Measurements from ENCODE around the gene NUDT17. TPM values are rescaled to one million over a fixed set of nuclear protein-coding genes. Genes with fewer than 3 reads are reported as not detected.
"Not testable (repeated sequence)": the region's sequence is repeated elsewhere in the genome, so short reads cannot be mapped to it uniquely, and the experiment has no call there.

NUDT17 gene
- total RNA-seq, 1 donor from 2014 or later, result 7.3 TPM

DNA sequence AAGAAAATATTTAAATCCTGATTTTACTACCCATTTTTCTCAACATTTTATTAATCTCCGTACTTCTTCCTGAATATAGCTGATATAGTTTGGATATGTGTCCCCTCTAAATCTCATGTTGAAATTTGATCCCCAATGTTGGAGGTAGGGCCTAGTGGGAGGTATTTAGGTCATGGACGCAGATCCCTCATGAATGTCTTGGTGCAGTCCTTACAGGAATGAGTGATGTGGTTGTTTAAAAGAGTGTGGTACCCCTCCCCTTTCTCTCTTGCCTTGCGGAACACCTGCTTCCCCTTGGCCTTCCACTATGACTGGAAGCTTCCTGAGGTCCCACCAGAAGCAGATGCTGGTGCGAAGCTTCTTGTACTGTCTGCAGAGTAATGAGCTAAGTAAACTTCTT lies 39.0 kb upstream of the NUDT17 start:
- Mint-ChIP-seq H3K27ac (ENCODE audit: unreplicated experiment) (no peak overlapping the region), H3K9me3 (ENCODE audit: low read depth) (no peaks in the 10 kb centered on the region), H3K4me1 (ENCODE audit: low read depth) (peaks cover 44% of the 10 kb centered on the region), H3K36me3 (ENCODE audit: low read depth) (peaks cover 2% of the 10 kb centered on the region), H3K27me3 (ENCODE audit: low read depth) (no peaks in the 10 kb centered on the region), H3K4me3 (ENCODE audit: unreplicated experiment) (no peak overlapping the region)
- DNase-seq (ENCODE audit: low spot score), result no peak
- TF ChIP-seq, protein P1, sequence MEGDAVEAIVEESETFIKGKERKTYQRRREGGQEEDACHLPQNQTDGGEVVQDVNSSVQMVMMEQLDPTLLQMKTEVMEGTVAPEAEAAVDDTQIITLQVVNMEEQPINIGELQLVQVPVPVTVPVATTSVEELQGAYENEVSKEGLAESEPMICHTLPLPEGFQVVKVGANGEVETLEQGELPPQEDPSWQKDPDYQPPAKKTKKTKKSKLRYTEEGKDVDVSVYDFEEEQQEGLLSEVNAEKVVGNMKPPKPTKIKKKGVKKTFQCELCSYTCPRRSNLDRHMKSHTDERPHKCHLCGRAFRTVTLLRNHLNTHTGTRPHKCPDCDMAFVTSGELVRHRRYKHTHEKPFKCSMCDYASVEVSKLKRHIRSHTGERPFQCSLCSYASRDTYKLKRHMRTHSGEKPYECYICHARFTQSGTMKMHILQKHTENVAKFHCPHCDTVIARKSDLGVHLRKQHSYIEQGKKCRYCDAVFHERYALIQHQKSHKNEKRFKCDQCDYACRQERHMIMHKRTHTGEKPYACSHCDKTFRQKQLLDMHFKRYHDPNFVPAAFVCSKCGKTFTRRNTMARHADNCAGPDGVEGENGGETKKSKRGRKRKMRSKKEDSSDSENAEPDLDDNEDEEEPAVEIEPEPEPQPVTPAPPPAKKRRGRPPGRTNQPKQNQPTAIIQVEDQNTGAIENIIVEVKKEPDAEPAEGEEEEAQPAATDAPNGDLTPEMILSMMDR (IDR thresholded peaks at IDR 0.05), result no peak

DNA sequence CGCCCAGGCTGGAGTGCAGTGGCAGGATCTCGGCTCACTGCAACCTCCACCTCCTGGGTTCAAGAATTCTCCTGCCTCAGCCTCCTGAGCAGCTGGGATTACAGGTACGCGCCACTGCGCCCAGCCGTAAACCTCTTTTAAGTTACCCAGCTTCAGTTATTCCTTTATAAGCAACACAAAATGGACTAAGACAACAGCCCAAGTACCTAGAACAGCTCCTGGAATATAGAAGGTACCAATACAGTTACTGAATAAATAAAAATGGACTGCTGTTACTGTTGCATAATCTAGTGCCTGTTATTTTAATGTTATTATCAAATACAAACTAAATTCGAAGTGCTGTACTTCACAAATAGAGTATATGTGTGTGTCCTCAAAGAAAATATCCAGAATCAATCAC lies 38.6 kb upstream of the NUDT17 start:
- no peaks in the 10 kb centered on the region for H3K27me3 Mint-ChIP-seq (ENCODE audit: low read depth)
- DNase-seq (ENCODE audit: low spot score), result no peak
- peaks cover 44% of the 10 kb centered on the region for H3K4me1 Mint-ChIP-seq (ENCODE audit: low read depth)
- H3K36me3 Mint-ChIP-seq (ENCODE audit: low read depth), result peaks cover 2% of the 10 kb centered on the region
- H3K27ac Mint-ChIP-seq (ENCODE audit: unreplicated experiment), result no peak overlapping the region
- H3K9me3 Mint-ChIP-seq (ENCODE audit: low read depth), result no peaks in the 10 kb centered on the region
- H3K4me3 Mint-ChIP-seq (ENCODE audit: unreplicated experiment), result no peak overlapping the region
- TF ChIP-seq, protein P1 (IDR thresholded peaks at IDR 0.05), result no peak

DNA sequence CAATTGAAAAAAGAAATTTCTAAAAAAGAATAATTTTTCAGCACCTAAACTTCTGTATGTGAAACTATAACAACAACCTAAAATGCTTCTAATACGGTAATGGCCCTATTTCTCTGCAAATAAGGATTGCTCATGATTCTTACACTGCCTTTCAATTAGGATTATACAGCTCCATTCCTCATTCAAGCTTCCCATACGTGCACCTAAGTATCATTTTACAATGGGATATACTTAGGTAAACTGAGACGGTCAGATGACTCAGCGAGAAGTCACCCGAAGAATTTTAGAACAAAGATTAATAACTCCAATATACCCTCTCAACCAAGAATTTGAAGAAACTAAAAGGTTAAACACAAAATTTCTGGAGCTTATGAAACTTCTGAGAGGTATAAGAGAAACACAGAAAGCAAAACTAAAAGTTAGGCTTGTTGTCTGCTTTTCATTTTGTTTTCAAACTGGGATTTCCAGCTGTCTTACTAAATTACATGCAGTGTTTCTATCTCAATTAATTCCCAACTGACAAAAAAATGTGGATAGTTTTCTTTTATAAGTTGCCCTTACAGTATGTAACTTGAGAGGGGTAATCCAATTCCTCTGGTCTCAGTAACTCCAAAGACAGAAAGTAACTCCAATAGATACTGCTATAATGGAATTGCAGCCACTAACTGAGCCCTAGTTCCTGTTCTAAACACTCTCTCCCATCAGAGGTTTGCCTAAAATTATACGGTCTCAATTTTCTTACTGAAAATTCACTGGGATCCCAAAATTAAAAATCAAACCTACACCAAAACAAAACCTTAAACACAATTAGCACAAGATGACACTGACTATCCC lies 32.2 kb upstream of the NUDT17 start:
- not testable (repeated sequence) for H3K36me3 Mint-ChIP-seq (ENCODE audit: low read depth); DNase-seq (ENCODE audit: low spot score); H3K9me3 Mint-ChIP-seq (ENCODE audit: low read depth); H3K4me1 Mint-ChIP-seq (ENCODE audit: low read depth); H3K4me3 Mint-ChIP-seq (ENCODE audit: unreplicated experiment); H3K27me3 Mint-ChIP-seq (ENCODE audit: low read depth); H3K27ac Mint-ChIP-seq (ENCODE audit: unreplicated experiment)

DNA sequence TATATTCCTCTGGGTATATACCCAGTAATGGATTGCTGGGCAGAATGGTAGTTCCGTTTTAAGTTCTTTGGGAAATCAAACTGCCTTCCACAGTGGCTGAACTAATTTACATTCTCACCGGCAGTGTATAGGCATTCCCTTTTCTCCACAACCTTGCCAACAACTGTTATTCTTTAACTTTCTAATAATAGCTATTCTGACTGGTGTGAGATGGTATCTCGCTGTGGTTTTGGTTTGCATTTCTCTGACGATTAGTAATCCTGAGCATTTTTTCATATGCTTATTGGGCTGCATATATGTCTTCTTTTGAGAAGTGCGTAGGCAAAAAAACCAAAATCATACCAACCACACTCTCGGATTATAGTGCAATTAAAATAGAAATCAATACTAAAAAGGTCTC lies 27.3 kb upstream of the NUDT17 start:
- H3K4me3 Mint-ChIP-seq (ENCODE audit: unreplicated experiment); H3K4me1 Mint-ChIP-seq (ENCODE audit: low read depth); H3K36me3 Mint-ChIP-seq (ENCODE audit: low read depth); H3K9me3 Mint-ChIP-seq (ENCODE audit: low read depth); H3K27me3 Mint-ChIP-seq (ENCODE audit: low read depth); DNase-seq (ENCODE audit: low spot score): not testable (repeated sequence)
- H3K27ac Mint-ChIP-seq (ENCODE audit: unreplicated experiment), result peak overlapping the region; percentile 45

DNA sequence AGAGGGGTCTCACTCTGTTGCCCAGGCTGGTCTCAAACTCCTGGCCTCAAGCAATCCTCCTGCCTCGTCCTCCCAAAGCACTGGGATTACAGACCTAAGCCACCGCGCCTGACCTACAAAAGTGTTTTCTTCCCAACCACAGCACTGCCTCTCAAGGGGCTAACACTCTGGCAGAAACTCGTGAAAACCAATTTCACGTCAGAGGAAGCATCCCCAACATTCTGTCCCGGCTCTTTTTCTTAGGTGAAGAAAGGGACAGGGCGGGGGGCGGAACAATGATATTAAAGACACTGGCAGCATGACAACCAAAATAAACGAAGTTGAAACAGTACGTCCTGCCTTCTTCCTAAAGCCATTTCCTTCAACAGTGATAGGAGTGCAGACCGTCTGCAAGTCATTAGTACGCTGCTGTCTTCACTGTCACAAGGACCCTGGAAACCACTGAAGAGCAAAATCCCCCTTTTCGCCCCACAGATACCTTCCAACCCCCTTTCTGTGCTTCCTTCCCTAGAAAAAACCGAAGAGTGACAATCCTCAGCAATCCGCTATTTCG lies 22.6 kb upstream of the NUDT17 start:
- peaks cover 11% of the 10 kb centered on the region for H3K36me3 Mint-ChIP-seq (ENCODE audit: low read depth)
- H3K4me3 Mint-ChIP-seq (ENCODE audit: unreplicated experiment), result peak overlapping the region; percentile 33
- not testable (repeated sequence) for H3K27me3 Mint-ChIP-seq (ENCODE audit: low read depth); H3K27ac Mint-ChIP-seq (ENCODE audit: unreplicated experiment); DNase-seq (ENCODE audit: low spot score); H3K9me3 Mint-ChIP-seq (ENCODE audit: low read depth)
- H3K4me1 Mint-ChIP-seq (ENCODE audit: low read depth), result peaks cover 25% of the 10 kb centered on the region

DNA sequence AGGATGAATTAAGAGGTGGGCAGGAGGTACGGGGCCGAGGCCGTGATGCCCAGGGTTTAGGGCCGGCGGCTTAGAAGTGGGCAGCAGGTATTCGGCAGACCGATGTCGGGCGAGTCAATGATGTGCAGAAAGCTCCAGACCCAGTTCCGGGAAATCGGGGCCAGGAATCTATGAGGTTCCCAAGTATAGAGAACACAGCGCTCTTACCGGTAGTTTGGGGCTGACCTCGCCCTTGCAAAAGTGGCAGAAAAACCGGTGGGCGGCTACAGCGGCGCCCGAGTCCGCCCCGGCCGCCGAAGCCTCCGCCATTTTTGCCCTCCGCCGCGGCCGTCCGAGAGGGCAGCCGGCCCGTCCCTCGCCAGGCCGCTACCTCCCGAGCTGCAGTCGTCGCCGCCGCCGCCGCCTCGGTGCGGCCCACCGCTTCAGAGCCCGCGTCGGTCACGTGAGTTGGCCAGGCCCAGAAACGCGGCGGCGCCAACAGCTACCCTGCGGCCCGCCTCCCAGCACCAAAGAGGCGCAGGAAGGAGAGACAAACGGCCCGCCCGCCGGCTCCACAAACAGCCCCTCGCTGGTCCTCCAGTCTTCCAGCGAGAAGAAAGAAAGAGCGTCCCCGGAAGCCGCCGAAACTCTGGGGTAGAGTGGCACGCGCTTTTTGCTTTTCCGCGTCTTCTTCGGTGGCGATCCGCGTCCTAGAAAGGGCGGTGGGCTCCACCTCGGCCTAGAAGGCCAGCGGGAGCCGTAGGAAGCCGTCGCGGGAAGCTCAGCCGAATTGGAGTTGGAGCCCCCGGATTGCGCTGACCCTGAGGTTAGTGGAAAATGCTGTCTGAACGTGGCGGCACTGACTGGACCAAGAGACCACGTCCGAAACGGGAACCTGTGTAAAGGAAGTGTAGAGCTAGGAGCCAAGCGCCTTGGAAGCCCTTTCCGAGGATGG lies 21.6 kb upstream of the NUDT17 start, which contains the start of the genes POLR3C and RNF115:
POLR3C (plus strand) TSS at position 636 of the 934 bp plus-strand sequence. CDS start 1,577 bp downstream, outside the sequence.
RNF115 (minus strand) TSS at position 531 of the 934 bp plus-strand sequence; CDS start at position 309, 222 bp downstream.
- no peaks in the 10 kb centered on the region for H3K27me3 Mint-ChIP-seq (ENCODE audit: low read depth)
- peak; percentile 96 for DNase-seq (ENCODE audit: low spot score)
- peak within 1 kb of the TSS; percentile 98 for H3K27ac Mint-ChIP-seq (ENCODE audit: unreplicated experiment)
- H3K4me1 Mint-ChIP-seq (ENCODE audit: low read depth), result peaks cover 27% of the 10 kb centered on the region
- TF ChIP-seq, protein P1 (IDR thresholded peaks at IDR 0.05), result peak; percentile 8
- H3K36me3 Mint-ChIP-seq (ENCODE audit: low read depth), result peaks cover 20% of the 10 kb centered on the region
- H3K4me3 Mint-ChIP-seq (ENCODE audit: unreplicated experiment), result peak within 1 kb of the TSS; percentile 98
- H3K9me3 Mint-ChIP-seq (ENCODE audit: low read depth), result no peaks in the 10 kb centered on the region

Measured in chondrocyte (in vitro differentiated cells).